SHP77 (cell line): ENCODE results near the gene HCST.
A peak's percentile ranks its signal among the peaks of the same experiment; 100 is the strongest.

Source experiments
- DNase-seq, 2 experiments: peaks; one replicate each; lab custom pipeline; 2025; lab: John Stamatoyannopoulos, UW

HCST gene, protein sequence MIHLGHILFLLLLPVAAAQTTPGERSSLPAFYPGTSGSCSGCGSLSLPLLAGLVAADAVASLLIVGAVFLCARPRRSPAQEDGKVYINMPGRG

DNA sequence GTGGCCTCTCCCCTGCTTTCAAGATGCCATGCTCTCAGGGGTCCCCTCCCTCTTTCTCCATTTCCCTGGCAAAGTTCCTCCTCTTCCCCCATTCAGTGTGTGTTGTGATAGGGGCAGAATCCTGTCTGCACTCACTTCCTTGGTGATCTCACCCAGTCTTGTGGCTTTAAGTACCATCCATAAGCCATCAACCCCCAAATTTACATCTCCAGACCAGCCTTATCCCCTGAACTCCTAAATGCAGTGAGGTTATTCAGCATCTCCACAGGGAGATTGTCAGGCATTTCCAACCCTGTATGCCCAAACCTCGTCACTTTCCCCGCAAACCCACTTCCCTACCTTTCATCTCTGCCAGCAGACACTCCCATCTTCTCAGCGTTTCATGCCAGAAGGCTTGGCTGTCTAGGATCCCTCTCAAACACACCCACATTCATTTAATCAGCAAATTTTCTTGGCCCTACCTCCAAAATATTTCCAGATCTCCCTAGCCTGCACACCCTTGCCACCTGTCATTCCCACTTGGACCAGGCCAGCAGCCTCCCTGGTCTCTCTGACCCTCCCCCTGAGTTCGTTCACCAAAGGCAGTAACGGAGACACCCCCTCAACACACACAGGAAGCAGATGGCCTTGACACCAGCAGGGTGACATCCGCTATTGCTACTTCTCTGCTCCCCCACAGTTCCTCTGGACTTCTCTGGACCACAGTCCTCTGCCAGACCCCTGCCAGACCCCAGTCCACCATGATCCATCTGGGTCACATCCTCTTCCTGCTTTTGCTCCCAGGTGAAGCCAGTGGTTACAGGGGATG lies at the start of gene HCST:
TSS of gene HCST (plus strand) at position 676 of the 808 bp plus-strand sequence. CDS start at position 741, 65 bp downstream.
- DNase-seq, result peak in 1 of 2 experiments; percentile 32

DNA sequence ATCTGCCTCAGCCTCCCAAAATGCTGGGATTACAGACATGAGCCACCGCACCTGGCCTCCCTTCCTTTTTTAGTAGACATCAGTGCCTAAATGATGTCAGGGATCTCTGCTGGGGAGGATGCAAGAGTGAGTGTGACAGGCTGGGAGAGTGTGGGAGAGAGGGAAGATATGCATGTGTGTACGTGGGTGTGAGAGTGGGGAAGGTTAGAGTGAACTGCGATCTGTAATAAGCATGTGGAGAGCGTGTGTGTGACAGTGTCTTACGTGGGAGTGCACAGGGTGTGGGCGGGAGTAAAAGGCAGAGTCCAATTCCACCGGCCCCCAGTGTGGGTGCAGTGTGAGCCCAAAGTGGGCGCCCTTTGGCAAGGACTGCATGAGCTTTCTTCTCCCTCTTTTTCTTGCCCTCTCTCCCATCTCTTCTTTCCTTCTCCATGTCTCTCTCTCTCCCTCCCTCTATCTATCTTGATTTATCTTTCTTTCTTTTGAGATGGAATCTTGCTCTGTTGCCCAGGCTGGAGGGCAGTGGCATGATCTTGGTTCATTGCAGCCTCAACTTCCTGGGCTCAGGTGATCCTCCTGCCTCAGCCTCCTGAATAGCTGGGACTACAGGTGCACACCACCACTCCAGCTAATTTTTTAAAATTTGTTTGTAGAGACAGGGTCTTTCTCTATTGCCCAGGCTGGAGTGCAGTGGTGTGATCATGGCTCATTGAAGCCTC lies 49.1 kb upstream of the HCST start:
- no peak for DNase-seq

DNA sequence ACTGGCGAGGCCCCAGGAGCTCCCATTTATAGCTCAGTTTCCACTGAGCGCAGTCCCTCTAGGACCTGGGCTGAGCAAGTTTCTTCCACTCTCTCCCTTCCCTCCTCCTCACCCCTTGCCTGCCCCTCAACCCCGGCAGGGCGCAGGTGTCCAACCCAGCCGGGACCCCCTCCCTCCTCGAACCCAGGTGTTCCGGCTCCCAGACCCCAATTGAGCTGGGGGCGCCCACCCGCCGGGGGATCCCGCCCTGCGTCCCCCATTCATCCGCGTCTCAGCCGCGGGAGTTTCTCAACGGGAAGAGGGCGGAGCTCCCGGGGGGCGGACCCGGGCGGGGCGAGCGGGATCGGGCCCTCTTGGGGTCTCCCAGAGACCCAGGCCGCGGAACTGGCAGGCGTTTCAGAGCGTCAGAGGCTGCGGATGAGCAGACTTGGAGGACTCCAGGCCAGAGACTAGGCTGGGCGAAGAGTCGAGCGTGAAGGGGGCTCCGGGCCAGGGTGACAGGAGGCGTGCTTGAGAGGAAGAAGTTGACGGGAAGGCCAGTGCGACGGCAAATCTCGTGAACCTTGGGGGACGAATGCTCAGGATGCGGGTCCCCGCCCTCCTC lies 45.7 kb upstream of the HCST start, which contains the start of gene KIRREL2:
TSS of gene KIRREL2 (plus strand) at position 366 of the 604 bp plus-strand sequence. CDS start at position 575, 209 bp downstream.
- DNase-seq, result no peak

DNA sequence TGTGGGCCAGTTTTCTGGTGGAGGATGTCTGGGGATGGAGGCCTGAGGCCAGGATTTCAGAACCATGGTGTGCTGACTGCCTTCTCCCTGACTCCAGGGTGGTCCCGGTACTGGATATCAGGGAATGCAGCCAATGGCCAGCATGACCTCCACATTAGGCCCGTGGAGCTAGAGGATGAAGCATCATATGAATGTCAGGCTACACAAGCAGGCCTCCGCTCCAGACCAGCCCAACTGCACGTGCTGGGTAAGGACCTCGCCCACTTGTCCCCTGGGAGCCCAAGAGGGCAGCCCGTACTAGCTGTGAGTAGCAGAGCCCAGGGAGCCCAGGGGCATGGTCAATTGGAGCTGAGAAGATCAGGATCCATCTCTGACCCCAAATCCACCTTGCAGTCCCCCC lies 44.0 kb upstream of the HCST start:
- no peak for DNase-seq

DNA sequence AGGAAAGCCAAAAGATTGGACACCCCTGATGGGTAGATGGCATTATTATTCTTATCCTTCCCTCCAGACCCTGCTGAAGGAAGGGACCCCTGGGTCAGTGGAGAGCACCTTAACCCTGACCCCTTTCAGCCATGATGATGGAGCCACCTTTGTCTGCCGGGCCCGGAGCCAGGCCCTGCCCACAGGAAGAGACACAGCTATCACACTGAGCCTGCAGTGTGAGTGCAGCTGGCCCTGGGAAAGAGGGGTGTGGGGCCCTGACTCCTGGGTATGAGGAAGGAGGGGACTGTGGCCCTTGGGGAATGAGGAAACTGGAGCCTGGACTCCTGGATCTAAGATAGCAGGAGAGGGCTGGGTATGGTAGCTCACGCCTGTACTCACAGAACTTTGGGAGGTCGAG lies 42.9 kb upstream of the HCST start:
- DNase-seq, result no peak

DNA sequence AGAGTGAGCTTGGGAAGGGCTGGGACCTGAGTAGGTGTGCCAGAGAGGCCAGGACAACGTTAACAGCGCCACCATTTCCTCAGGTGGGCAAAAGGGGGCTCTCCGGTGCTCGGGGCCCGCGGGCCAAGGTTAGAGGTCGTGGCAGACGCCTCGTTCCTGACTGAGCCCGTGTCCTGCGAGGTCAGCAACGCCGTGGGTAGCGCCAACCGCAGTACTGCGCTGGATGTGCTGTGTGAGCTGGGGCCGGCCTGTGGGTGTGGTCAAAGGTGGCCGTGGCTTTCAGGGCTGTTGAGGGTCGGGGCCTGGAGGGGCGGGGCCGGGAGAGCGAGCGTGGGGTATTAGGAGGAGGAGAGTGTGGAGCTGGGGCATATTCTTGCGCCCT lies 41.9 kb upstream of the HCST start:
- DNase-seq, result no peak

DNA sequence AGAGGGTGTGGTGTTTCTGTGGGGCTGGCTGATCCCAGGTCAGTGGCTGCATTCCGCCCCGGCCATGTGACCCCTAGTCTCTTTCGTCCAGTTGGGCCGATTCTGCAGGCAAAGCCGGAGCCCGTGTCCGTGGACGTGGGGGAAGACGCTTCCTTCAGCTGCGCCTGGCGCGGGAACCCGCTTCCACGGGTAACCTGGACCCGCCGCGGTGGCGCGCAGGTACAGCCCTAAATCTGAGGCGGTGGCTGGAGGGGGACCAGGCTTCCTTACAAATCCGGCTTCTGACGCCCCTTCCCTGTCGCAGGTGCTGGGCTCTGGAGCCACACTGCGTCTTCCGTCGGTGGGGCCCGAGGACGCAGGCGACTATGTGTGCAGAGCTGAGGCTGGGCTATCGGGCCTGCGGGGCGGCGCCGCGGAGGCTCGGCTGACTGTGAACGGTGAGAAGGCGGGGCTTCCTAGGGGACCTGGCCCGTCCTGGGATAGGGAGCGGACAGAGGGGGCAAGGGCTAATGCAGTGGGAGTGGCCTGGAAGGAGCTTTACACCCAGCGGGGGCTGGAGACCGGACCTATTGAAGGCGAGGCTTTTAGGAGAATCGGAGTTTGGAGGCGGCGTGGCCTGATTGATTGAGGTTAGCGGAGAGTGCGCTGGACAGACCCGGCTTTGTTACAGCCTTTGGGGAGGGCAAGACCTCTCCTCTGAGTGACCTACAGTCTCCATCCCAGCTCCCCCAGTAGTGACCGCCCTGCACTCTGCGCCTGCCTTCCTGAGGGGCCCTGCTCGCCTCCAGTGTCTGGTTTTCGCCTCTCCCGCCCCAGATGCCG lies 41.3 kb upstream of the HCST start:
- no peak for DNase-seq

DNA sequence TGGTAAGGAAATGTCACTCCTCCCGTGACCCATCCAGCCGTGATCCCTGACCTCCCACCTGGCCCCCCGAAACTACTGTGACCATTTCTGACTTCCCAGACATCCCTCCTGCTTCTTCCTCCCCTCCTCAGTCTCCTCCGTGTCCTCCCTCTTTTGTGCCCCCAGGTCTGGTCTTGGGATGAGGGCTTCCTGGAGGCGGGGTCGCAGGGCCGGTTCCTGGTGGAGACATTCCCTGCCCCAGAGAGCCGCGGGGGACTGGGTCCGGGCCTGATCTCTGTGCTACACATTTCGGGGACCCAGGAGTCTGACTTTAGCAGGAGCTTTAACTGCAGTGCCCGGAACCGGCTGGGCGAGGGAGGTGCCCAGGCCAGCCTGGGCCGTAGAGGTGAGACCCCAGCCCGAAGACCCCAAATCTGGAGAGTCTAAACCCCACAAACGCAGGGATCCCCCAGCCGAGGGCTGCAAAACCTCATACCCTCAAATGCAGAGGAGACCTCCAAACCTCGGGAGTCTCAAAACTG lies 40.6 kb upstream of the HCST start:
- no peak for DNase-seq

DNA sequence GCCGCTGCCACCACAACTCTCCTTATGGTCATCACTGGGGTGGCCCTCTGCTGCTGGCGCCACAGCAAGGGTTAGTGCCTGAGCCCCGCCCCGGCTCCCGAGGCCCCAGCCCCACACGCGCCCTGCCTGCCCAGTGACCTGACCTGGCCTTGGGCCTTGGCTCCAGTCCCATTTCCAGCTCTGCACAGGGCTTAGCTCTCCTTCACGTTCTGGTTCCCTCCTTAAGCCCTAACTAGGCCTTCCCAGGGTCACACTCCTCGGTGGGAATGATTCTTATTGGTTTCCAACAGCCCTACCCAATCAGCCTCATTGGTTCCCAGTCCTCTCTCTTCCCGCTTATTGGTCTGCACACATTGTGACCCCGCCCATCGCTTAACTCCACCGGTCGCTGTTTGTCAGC lies 39.8 kb upstream of the HCST start:
- DNase-seq, result no peak

DNA sequence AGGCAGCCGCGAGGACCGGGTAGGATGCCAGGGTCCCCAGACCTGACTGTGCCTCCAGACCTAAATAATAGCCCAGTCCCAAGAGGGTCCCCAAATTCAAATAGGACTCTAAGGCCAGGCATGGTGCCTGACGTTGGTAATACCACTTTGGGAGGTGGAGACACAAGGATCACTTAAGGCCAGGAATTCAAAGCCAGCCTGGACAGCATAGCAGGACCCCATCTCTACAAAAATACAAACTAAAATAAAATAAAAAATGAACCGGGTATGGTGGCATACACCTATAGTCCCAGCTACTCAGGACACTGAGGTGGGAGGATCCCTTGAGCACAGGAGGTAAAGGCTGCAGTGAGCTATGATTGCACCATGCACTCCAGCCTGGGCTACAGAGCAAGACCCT lies 39.3 kb upstream of the HCST start:
- no peak for DNase-seq

DNA sequence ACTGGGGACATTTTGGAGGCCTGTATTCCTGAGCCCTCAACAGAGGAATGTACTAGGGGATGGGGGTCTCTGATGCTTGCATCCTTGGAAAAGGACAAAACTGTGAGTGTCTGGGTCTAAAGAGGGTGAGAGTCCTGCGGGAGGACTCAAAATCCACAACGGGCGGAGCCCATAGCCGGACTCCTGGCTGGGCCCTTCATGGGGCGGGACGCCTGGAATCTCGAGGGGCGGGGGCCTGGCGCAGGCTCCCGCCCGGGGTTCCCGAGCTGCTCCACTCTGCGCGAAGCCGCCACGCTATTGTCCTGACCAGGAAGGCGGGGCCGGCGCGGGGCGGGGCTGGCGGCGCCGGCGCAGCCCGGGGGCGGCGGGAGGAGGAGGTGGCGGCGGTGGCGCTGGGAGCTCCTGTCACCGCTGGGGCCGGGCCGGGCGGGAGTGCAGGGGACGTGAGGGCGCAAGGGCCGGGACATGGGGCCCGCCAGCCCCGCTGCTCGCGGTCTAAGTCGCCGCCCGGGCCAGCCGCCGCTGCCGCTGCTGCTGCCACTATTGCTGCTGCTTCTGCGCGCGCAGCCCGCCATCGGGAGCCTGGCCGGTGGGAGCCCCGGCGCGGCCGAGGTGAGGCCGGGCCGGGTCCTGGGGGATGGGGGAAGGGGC lies 34.0 kb upstream of the HCST start, which contains the start of gene APLP1:
TSS of gene APLP1 (plus strand) at position 403 of the 651 bp plus-strand sequence. CDS start at position 466, 63 bp downstream.
- peak; percentile 36 to 56 for DNase-seq

DNA sequence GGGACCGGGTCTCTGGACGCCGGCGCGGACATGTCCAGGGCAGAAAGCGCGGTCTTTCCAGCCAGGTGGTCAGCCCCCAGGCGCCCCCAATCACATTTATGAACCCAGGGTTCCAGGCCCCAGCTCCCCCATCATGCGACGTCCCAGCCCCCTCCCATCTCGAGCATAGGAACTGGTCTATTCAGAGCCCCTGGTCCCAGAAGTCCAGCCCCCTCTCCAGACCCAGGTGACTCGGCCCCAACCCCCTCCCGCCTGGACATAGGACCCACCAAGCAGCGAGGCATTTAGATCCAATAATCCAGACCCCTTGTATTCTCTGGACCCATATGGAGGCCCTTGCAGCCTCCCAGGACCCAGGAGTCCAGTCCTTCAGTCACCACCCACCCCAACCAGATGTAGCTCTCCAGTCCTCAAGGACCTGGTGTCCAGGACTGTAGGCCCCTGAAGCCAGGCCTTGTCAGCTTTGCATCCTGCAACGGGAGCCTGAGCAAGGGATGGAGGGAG lies 33.5 kb upstream of the HCST start:
- no peak for DNase-seq

DNA sequence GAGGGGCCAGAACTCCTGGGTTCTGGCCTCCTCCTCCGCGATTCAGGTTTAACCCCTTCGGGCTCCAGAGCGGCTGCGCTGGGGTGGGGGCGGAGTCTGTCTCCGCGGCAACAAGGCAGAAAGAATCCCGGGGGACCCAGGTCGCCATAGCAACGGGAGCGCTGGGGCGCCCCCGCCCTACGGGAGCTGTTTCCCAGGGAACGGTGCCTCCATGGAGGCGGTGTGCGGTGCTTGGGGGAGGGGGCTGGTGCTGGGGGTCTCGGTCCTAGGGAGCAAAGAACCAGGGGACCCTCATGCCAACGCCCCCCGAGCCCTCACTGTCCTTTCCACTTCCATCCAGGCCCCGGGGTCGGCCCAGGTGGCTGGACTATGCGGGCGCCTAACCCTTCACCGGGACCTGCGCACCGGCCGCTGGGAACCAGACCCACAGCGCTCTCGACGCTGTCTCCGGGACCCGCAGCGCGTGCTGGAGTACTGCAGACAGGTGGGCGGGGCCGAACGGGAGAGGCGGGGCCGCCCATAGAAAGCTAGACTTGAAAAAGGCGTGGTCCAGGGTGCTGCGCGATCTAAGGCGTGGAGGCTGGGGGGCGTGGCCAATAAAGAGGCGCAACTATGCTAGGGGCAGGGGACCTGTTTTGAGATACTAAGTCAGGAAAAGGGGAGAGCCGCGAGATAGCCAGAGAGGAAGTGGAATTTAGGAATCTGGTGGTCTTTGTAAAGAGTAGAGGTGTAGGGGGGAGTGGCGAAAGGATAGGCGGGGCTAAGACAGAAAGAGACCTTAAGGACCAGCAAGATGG lies 32.8 kb upstream of the HCST start:
- DNase-seq, result peak; percentile 90 to 93

DNA sequence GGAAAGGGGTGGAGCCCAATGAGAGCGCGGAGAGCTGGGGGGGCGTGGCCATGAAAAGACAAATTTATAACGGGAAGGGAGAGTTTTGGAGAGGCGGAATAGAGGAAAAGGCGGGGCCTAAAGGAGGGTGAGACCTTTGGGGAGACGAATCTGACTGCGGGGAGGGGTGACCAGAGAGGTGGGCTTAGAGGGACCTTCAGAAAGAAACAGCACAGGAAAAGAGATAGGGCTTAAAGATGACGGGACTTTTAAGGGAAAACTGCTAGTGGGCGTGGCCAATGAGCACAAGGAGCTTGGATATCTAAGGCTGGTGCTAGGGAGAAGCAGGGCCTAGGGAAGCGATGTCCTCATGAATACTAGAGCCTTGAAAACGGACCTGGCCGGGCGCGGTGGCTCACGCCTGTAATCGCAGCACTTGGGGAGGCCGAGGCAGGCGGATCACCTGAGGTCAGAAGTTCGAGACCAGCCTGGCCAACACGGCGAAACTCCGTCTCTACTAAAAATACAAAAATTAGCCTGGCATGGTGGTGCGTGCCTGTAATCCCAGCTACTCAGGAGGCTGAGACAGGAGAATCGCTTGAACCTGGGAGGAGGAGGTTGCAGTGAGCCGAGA lies 32.1 kb upstream of the HCST start:
- DNase-seq, result peak; percentile 90 to 92

DNA sequence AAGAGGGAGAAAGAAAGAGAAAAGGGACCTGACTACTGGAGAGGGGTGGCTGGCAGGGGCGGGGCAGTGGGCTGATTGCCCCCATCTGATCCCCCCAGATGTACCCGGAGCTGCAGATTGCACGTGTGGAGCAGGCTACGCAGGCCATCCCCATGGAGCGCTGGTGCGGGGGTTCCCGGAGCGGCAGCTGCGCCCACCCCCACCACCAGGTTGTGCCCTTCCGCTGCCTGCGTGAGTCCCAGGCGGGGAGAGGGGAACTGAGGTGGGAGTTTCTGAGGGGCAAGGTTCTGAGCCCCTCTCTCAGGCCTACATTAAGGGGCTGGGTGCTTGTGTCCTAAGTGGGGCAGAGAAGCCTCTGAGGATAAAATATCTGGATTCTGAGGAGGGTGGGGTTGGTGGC lies 31.5 kb upstream of the HCST start:
- no peak for DNase-seq

DNA sequence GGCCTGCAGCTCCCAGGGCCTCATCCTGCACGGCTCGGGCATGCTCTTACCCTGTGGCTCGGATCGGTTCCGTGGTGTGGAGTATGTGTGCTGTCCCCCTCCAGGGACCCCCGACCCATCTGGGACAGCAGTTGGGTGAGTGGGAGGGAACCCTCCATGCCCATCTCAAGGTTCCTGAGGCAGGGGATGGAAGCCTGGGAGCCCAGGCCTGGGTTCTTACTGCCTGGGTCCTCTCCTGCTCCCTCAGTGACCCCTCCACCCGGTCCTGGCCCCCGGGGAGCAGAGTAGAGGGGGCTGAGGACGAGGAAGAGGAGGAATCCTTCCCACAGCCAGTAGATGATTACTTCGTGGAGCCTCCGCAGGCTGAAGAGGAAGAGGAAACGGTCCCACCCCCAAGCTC lies 30.7 kb upstream of the HCST start:
- DNase-seq, result no peak

DNA sequence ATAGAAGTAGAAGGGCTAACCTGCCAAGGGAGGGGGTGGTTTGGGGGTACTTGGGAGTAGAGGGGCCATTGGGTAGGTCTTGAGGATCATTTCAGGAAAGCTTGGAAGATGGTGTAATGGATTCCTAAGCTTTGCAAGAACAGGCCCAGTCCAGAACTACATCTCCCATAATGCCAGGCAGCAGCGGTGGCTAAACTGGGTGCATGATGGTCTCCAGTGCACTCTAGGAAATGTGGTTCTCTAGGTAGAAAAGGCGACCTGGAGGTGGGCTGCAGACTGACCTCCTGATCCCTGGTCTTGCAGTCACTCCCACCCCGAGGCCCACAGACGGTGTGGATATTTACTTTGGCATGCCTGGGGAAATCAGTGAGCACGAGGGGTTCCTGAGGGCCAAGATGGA lies 30.1 kb upstream of the HCST start:
- no peak for DNase-seq

DNA sequence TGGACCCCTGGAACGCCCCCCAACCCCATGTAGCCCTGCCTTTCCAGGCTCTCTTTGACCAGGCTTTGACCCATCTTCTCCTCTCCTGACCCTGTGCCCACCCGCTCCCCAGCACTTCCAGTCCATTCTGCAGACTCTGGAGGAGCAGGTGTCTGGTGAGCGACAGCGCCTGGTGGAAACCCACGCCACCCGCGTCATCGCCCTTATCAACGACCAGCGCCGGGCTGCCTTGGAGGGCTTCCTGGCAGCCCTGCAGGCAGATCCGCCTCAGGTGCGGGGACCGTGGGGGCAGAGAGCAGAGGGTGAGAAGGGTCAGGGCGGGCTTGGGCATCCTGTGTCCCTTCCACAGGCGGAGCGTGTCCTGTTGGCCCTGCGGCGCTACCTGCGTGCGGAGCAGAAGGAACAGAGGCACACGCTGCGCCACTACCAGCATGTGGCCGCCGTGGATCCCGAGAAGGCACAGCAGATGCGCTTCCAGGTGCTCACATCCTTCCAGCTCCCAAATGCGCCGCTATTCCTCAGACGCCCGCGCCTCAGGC lies 27.9 kb upstream of the HCST start:
- DNase-seq, result no peak

DNA sequence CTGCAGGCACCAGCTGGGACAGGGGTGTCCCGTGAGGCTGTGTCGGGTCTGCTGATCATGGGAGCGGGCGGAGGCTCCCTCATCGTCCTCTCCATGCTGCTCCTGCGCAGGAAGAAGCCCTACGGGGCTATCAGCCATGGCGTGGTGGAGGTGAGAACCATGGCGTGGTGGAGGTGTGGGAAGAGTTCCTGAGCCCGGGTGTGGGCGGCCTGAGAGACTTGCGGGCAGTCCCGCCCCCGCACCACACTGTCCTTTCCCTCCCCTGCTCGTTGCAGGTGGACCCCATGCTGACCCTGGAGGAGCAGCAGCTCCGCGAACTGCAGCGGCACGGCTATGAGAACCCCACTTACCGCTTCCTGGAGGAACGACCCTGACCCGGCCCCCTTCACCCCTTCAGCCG lies 23.3 kb upstream of the HCST start:
- DNase-seq, result no peak
